ENCODE results near the gene GABRG3.

DNA sequence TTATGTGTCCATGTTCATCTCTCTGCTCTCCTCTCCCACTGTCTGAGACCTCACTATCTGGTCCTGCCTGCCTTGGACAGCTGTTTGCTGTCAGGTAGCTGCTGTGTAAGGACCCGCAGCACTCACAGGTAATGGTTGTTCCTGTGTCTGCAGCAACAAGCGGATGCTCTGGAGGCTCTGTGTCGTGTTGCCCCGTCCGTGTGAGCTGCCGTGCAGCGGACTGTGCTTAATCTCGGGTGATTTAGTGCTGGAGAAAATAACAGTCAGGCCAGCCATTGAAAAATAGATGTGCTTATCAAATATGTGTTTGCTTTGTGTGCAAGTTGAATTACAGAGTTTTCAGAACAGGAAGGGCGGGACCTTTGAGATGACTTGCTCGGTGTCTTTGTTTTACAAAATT lies 121.4 kb downstream of the GABRG3 start:
- TF ChIP-seq, protein P1, sequence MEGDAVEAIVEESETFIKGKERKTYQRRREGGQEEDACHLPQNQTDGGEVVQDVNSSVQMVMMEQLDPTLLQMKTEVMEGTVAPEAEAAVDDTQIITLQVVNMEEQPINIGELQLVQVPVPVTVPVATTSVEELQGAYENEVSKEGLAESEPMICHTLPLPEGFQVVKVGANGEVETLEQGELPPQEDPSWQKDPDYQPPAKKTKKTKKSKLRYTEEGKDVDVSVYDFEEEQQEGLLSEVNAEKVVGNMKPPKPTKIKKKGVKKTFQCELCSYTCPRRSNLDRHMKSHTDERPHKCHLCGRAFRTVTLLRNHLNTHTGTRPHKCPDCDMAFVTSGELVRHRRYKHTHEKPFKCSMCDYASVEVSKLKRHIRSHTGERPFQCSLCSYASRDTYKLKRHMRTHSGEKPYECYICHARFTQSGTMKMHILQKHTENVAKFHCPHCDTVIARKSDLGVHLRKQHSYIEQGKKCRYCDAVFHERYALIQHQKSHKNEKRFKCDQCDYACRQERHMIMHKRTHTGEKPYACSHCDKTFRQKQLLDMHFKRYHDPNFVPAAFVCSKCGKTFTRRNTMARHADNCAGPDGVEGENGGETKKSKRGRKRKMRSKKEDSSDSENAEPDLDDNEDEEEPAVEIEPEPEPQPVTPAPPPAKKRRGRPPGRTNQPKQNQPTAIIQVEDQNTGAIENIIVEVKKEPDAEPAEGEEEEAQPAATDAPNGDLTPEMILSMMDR (IDR thresholded peaks at IDR 0.05 in 2 of 3, conservative IDR thresholded peaks at IDR 0.05 in 1 of 3; ENCODE audit: borderline replicate concordance in 1 of 3, insufficient read depth in 1 of 3, low read depth in 2 of 3, low read length in 2 of 3), result no peak
- TF ChIP-seq, protein P2, sequence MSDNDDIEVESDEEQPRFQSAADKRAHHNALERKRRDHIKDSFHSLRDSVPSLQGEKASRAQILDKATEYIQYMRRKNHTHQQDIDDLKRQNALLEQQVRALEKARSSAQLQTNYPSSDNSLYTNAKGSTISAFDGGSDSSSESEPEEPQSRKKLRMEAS (IDR thresholded peaks at IDR 0.05), result no peak
- TF ChIP-seq JUND (IDR thresholded peaks at IDR 0.05) (no peak), SIN3A (IDR thresholded peaks at IDR 0.05; ENCODE audit: low read depth) (no peak), POLR2A (IDR thresholded peaks at IDR 0.05; ENCODE audit: borderline replicate concordance, extremely low read depth, insufficient read depth, insufficient read length) (no peak), POLR2AphosphoS5 (IDR thresholded peaks at IDR 0.05; ENCODE audit: low read depth, low read length) (no peak), RAD21 (IDR thresholded peaks at IDR 0.05; ENCODE audit: low read depth) (no peak), CEBPB (IDR thresholded peaks at IDR 0.05; ENCODE audit: low read depth) (no peak), EZH2 (IDR thresholded peaks at IDR 0.05) (no peak), EGR1 (IDR thresholded peaks at IDR 0.05; ENCODE audit: low read depth) (no peak)
- TF ChIP-seq, protein P3, sequence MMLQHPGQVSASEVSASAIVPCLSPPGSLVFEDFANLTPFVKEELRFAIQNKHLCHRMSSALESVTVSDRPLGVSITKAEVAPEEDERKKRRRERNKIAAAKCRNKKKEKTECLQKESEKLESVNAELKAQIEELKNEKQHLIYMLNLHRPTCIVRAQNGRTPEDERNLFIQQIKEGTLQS (IDR thresholded peaks at IDR 0.05), result no peak

All from HCT116 (cell line).